ENCODE data around the gene GNAO1.

The GNAO1 gene

DNA sequence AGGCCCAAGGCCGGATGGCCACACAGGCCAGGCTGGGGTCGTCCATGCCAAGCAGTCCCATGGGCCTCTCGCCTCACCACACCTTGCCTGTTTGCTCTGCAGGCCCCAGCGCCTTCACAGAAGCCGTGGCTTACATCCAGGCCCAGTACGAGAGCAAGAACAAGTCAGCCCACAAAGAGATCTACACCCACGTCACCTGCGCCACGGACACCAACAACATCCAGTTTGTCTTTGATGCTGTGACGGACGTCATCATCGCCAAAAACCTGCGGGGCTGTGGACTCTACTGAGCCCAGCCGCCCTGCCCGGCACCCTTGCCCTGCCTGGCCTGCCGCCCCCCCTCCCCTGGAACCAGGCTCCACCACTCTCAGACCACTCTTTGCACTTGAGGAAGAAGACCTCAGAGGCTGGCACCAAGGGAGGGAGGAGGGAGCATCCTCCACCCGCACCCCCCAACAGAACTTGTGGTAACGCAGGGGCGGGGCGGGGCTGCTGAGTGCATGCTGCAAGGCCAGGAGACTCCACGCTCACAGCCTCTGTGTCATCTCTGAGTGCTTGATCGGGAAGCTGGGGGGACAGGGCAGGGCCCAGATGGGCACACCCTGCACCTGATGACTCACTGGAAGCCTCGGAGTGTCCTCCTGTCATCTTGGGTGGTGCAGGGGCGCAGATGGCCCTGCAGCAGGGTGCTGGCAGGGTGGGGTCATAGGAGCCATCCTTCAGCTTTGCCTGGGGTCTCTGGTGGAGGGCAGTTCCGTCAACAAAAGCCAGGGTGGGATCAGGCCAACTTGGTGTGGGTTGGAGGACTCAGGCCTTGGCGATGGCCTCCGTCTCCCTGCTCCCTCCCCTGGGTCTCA, 152.6 kb downstream of the GNAO1 start:
- no peak overlapping the region for H3K4me3 ChIP-seq (ENCODE audit: low read length)
- no peaks in the 10 kb centered on the region for H3K36me3 ChIP-seq (replicated peaks; ENCODE audit: insufficient read depth, low read length)
- DNase-seq = no peak
- no peak overlapping the region for H2AFZ ChIP-seq (ENCODE audit: low read length)
- H3K9me3 ChIP-seq (replicated peaks; ENCODE audit: insufficient read depth, low read length) = no peaks in the 10 kb centered on the region
- no peaks in the 10 kb centered on the region for H3F3A ChIP-seq (ENCODE audit: insufficient read depth, low read length)
- no peak overlapping the region for H3K9ac ChIP-seq (ENCODE audit: low read length)
- TF ChIP-seq, protein P1, sequence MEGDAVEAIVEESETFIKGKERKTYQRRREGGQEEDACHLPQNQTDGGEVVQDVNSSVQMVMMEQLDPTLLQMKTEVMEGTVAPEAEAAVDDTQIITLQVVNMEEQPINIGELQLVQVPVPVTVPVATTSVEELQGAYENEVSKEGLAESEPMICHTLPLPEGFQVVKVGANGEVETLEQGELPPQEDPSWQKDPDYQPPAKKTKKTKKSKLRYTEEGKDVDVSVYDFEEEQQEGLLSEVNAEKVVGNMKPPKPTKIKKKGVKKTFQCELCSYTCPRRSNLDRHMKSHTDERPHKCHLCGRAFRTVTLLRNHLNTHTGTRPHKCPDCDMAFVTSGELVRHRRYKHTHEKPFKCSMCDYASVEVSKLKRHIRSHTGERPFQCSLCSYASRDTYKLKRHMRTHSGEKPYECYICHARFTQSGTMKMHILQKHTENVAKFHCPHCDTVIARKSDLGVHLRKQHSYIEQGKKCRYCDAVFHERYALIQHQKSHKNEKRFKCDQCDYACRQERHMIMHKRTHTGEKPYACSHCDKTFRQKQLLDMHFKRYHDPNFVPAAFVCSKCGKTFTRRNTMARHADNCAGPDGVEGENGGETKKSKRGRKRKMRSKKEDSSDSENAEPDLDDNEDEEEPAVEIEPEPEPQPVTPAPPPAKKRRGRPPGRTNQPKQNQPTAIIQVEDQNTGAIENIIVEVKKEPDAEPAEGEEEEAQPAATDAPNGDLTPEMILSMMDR (IDR thresholded peaks at IDR 0.05; ENCODE audit: low read length) = no peak
- no peak for TF ChIP-seq EZH2 (optimal IDR thresholded peaks at IDR 0.05; ENCODE audit: low read depth, low read length)
- no peaks in the 10 kb centered on the region for H4K20me1 ChIP-seq (ENCODE audit: insufficient read depth, low read length)
- H3K79me2 ChIP-seq (ENCODE audit: low read length) = no peaks in the 10 kb centered on the region
- no peaks in the 10 kb centered on the region for H3K9me2 ChIP-seq (replicated peaks; ENCODE audit: insufficient read depth, low read length)
- H3K4me1 ChIP-seq (ENCODE audit: low read length) = no peaks in the 10 kb centered on the region
- no peak overlapping the region for H3K27ac ChIP-seq (ENCODE audit: low read length)
- H3K4me2 ChIP-seq (ENCODE audit: low read depth, low read length) = no peak overlapping the region
- peaks cover 30% of the 10 kb centered on the region for H3K27me3 ChIP-seq (replicated peaks; ENCODE audit: insufficient read depth, low read length)

DNA sequence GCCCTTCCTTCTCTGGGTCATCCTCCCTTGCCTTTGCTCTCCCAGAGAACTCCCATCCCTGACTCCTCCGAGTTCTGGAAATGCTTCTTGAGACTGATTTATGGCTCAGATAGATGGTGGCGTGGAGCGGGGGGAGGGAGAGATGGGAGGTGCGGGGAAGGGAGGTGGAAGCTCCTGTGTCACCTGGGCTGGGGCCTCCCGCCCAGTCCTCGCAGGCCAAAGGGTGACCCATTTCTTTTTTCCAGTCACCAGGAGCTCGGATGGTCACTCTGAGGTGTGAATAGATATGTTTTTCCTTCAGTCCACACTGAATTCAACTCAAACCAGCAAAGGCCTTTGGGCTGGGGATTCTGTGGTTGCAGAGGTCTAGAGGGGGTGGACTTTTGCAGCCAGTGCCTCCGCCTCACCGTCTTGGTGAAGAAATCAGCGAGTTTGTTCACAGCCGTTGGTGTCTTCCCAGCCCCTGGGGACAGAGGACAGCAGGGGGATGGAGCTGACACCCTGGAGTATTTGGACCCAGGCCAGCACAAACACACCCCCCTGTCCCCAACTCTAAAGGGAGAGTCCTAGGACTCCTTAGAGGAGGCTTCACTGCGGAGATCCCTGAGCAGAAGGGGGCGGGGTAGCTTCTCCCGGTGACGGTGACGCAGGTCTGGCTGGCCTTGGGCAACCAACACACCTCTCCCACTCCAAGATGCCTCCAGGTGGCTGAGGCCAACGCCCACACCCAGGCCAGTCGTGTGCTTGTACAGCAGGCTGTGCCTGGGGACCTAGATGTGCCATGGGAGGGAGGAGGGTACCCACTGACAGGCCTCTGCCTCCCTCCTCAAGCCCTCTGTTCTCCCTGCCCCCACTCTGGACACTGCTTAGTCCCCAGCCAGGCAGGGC, 153.5 kb downstream of the GNAO1 start:
- Histone ChIP-seq H3K27ac (ENCODE audit: low read length) (no peak overlapping the region), H3K4me1 (ENCODE audit: low read length) (no peaks in the 10 kb centered on the region), H3K36me3 (replicated peaks; ENCODE audit: insufficient read depth, low read length) (no peaks in the 10 kb centered on the region), H3K9me2 (replicated peaks; ENCODE audit: insufficient read depth, low read length) (no peaks in the 10 kb centered on the region), H3K4me3 (ENCODE audit: low read length) (no peak overlapping the region), H3K4me2 (ENCODE audit: low read depth, low read length) (no peak overlapping the region), H3K27me3 (replicated peaks; ENCODE audit: insufficient read depth, low read length) (peaks cover 31% of the 10 kb centered on the region), H3F3A (ENCODE audit: insufficient read depth, low read length) (no peaks in the 10 kb centered on the region), H2AFZ (ENCODE audit: low read length) (no peak overlapping the region), H3K9ac (ENCODE audit: low read length) (no peak overlapping the region), H3K79me2 (ENCODE audit: low read length) (no peaks in the 10 kb centered on the region), H4K20me1 (ENCODE audit: insufficient read depth, low read length) (no peaks in the 10 kb centered on the region), H3K9me3 (replicated peaks; ENCODE audit: insufficient read depth, low read length) (no peaks in the 10 kb centered on the region)
- DNase-seq = no peak
- TF ChIP-seq EZH2phosphoT487 (IDR thresholded peaks at IDR 0.05; ENCODE audit: low read length) (no peak), EZH2 (optimal IDR thresholded peaks at IDR 0.05; ENCODE audit: low read depth, low read length) (no peak)

DNA sequence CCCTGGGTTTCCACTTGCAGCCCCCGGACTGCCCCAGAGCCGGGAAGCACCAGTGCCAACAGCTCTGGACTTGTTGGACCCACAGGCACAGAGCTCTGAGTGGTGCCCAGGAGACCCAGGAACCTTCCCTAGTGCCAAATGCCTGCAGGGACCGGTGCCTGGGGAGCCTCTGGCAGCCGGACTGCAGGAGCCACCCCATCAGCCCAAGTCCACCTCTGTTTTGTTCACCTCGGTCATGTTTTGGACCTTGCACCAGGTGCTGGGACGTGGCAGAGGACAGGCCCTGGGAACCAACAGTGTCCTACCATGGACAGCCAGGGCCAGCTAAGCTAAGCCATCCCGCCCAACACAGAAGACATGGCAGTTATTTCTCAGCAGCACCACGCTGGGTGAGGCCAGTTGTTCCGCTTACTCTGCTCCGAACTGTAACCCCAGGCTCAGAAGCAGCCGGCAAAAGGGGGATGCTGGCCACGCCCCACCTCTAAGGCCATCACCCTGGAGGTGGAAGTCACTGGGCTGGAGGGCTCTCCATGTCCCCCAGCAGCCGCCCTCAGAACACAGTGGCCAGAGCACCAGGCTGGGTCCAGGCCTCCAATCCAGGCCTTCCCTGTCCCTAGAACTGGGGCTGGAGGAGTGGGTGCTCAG, 154.2 kb downstream of the GNAO1 start:
- no peaks in the 10 kb centered on the region for H3K9me2 ChIP-seq (replicated peaks; ENCODE audit: insufficient read depth, low read length)
- no peaks in the 10 kb centered on the region for H3K4me1 ChIP-seq (ENCODE audit: low read length)
- no peaks in the 10 kb centered on the region for H3K36me3 ChIP-seq (replicated peaks; ENCODE audit: insufficient read depth, low read length)
- no peaks in the 10 kb centered on the region for H3K79me2 ChIP-seq (ENCODE audit: low read length)
- peaks cover 31% of the 10 kb centered on the region for H3K27me3 ChIP-seq (replicated peaks; ENCODE audit: insufficient read depth, low read length)
- H4K20me1 ChIP-seq (ENCODE audit: insufficient read depth, low read length) = no peaks in the 10 kb centered on the region
- H3K4me2 ChIP-seq (ENCODE audit: low read depth, low read length) = no peak overlapping the region
- H3K4me3 ChIP-seq (ENCODE audit: low read length) = no peak overlapping the region
- no peak overlapping the region for H3K9ac ChIP-seq (ENCODE audit: low read length)
- H3K27ac ChIP-seq (ENCODE audit: low read length) = no peak overlapping the region
- TF ChIP-seq EZH2phosphoT487 (IDR thresholded peaks at IDR 0.05; ENCODE audit: low read length) = no peak
- TF ChIP-seq, protein P1 (IDR thresholded peaks at IDR 0.05; ENCODE audit: low read length) = no peak
- TF ChIP-seq EZH2 (optimal IDR thresholded peaks at IDR 0.05; ENCODE audit: low read depth, low read length) = no peak
- H3F3A ChIP-seq (ENCODE audit: insufficient read depth, low read length) = no peaks in the 10 kb centered on the region
- no peak overlapping the region for H2AFZ ChIP-seq (ENCODE audit: low read length)
- no peaks in the 10 kb centered on the region for H3K9me3 ChIP-seq (replicated peaks; ENCODE audit: insufficient read depth, low read length)
- DNase-seq = no peak

Data from MM.1S (cell line).